ENCODE data around the gene SCAMP5. TPM values are rescaled to one million over a fixed set of nuclear protein-coding genes. Genes with fewer than 3 reads are reported as not detected.

Gene SCAMP5
- total RNA-seq, 1 donor from 2014 or later, result 132 TPM

DNA sequence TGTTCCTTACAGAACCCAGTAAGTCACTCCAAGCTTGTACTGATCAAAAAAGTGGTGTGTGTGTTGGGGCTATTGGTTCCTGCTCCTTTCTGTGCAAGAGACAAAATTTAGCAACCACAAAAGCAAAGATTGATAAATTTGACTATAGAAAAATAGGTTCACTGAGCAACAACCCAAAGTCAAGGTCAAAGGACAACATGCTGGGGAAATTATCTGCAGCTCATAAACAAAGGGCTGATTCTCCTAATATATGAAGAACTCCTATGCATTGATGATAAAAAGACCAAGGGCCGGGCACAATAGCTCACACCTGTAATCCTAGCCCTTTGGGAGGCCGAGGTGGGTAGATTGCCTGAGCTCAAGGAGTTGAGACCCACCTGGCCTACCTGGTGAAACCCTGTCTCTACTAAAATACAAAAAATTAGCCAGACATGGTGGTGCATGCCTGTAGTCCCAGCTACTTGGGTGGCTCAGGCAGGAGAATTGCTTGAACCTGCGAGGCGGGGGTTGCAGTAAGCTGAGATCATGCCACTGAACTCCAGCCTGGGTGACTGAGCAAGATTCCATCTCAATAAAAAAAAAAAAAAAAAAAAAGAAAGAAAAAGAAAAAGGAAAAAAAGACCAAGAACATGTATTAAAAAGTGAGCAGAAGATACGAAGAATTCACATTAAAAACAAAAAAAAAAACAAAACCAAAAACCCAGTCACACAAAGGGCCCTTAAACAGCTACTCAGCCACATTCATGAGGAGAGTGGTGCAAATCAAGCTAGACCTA is 57.8 kb downstream of the SCAMP5 start:
- Mint-ChIP-seq H3K36me3 (ENCODE audit: low read depth, unreplicated experiment) (peaks cover 8% of the 10 kb centered on the region), H3K27me3 (ENCODE audit: unreplicated experiment) (no peaks in the 10 kb centered on the region), H3K27ac (ENCODE audit: unreplicated experiment) (no peak overlapping the region), H3K9me3 (ENCODE audit: unreplicated experiment) (no peaks in the 10 kb centered on the region), H3K4me1 (ENCODE audit: unreplicated experiment) (peaks cover 45% of the 10 kb centered on the region), H3K4me3 (ENCODE audit: unreplicated experiment) (no peak overlapping the region)
- TF ChIP-seq, protein P1, sequence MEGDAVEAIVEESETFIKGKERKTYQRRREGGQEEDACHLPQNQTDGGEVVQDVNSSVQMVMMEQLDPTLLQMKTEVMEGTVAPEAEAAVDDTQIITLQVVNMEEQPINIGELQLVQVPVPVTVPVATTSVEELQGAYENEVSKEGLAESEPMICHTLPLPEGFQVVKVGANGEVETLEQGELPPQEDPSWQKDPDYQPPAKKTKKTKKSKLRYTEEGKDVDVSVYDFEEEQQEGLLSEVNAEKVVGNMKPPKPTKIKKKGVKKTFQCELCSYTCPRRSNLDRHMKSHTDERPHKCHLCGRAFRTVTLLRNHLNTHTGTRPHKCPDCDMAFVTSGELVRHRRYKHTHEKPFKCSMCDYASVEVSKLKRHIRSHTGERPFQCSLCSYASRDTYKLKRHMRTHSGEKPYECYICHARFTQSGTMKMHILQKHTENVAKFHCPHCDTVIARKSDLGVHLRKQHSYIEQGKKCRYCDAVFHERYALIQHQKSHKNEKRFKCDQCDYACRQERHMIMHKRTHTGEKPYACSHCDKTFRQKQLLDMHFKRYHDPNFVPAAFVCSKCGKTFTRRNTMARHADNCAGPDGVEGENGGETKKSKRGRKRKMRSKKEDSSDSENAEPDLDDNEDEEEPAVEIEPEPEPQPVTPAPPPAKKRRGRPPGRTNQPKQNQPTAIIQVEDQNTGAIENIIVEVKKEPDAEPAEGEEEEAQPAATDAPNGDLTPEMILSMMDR (IDR thresholded peaks at IDR 0.05; ENCODE audit: unreplicated experiment), result no peak
- no peak for DNase-seq (ENCODE audit: low spot score)

DNA sequence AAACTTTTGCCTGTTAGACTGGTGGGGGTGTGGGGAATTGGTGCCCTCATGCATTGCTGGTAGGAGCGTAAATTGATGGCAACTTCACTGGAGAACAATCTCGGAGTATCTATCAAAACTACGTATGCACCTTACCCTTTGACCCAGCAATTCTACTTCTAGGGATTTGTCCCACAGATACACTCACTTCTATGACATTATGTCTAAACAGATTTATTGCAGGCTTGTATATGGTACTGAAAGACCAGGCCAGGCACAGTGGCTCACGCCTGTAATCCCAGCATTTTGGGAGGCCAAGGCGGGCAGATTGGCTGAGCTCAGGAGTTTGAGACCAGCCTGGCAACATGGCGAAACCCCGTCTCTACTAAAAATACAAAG is 58.4 kb downstream of the SCAMP5 start:
- no peak for DNase-seq (ENCODE audit: low spot score)
- H3K4me1 Mint-ChIP-seq (ENCODE audit: unreplicated experiment), result peaks cover 44% of the 10 kb centered on the region
- H3K27ac Mint-ChIP-seq (ENCODE audit: unreplicated experiment), result no peak overlapping the region
- peaks cover 6% of the 10 kb centered on the region for H3K36me3 Mint-ChIP-seq (ENCODE audit: low read depth, unreplicated experiment)
- H3K27me3 Mint-ChIP-seq (ENCODE audit: unreplicated experiment), result no peaks in the 10 kb centered on the region
- no peak overlapping the region for H3K4me3 Mint-ChIP-seq (ENCODE audit: unreplicated experiment)
- TF ChIP-seq, protein P1 (IDR thresholded peaks at IDR 0.05; ENCODE audit: unreplicated experiment), result no peak
- H3K9me3 Mint-ChIP-seq (ENCODE audit: unreplicated experiment), result no peaks in the 10 kb centered on the region

DNA sequence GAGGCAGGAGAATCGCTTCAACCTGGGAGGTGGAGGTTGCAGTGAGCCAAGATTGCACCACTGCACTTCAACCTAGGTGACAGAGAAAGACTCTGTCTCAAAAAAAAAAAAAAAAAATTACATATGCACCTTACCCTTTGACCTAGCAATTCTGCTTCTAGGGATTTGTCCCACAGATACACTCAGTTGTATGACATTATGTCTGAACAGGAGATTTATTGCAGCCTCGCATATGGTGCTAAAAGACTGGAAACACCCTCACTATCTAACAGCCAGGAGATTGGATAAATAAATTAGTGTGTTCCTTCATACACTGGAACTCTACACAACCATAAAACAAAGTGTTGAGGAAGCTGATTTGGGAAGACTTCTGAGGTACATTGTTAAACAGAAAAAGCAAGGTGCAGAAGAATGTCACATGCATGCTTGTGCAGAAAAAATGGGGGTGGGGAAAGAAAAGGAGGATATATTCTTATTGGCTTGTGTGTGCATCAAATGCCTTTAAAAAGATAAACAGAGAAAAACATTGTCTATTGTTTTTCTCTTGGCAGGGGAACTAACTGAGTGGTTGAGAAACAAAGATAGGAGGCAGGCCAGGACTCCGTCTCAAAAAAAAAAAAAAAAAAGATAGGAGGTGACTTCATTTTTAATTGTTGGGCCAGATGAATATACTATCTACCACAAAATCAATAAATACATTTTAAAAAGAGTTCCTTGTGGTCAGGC is 59.0 kb downstream of the SCAMP5 start:
- H3K9me3 Mint-ChIP-seq (ENCODE audit: unreplicated experiment), result no peaks in the 10 kb centered on the region
- no peak for DNase-seq (ENCODE audit: low spot score)
- H3K4me1 Mint-ChIP-seq (ENCODE audit: unreplicated experiment), result peaks cover 40% of the 10 kb centered on the region
- TF ChIP-seq, protein P1 (IDR thresholded peaks at IDR 0.05; ENCODE audit: unreplicated experiment), result no peak
- no peaks in the 10 kb centered on the region for H3K27me3 Mint-ChIP-seq (ENCODE audit: unreplicated experiment)
- no peak overlapping the region for H3K4me3 Mint-ChIP-seq (ENCODE audit: unreplicated experiment)
- peaks cover 4% of the 10 kb centered on the region for H3K36me3 Mint-ChIP-seq (ENCODE audit: low read depth, unreplicated experiment)
- peak overlapping the region; percentile 1 for H3K27ac Mint-ChIP-seq (ENCODE audit: unreplicated experiment)

DNA sequence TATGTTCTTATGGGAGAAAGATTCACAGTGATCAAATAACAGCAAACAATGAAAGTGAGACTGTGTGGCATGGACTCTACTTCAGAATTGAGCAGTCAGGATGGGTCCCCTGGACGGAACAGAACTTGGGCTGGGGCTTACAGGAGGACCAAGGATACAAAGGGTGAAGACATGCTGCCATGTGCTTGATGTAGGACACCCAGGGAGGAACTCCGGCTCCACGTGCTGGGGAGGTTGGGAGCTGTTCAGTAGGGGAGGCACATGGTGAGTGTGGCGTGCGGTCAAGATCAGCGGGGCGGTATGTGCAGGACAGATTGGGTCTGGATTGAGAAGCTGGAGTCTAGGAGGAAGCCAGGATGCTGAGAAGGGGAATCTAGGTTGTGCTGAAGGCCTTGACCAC is 60.7 kb downstream of the SCAMP5 start:
- Mint-ChIP-seq H3K27me3 (ENCODE audit: unreplicated experiment) (no peaks in the 10 kb centered on the region), H3K36me3 (ENCODE audit: low read depth, unreplicated experiment) (no peaks in the 10 kb centered on the region), H3K4me1 (ENCODE audit: unreplicated experiment) (peaks cover 42% of the 10 kb centered on the region), H3K4me3 (ENCODE audit: unreplicated experiment) (no peak overlapping the region), H3K27ac (ENCODE audit: unreplicated experiment) (no peak overlapping the region), H3K9me3 (ENCODE audit: unreplicated experiment) (no peaks in the 10 kb centered on the region)
- DNase-seq (ENCODE audit: low spot score), result no peak
- TF ChIP-seq, protein P1 (IDR thresholded peaks at IDR 0.05; ENCODE audit: unreplicated experiment), result no peak

All from endothelial cell (in vitro differentiated cells).